ENCODE data around the gene ARHGAP4. TPM values are rescaled to one million over a fixed set of nuclear protein-coding genes. Genes with fewer than 3 reads are reported as not detected.

Gene ARHGAP4
- polyA plus RNA-seq, 1 experiment, result 0.12 TPM

DNA sequence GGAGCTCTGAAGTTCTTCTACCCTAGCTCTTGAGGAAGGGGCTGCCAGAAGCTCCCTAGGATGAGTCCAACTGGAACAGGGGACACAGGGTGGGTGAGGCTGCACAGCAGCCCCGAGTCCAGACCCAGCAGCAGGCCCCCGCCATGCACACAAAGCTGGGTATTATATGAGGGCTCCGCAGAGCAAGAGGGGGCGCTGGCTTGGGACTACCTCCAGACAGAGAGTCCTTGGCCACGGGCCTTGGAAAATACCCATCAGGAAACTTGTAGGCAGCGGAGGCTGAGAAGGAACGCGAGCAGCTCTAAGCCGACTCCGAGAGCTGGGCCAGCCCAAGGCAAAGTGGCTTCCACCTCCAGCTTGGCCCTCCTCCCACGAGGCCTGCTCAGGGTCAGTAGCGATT, 37.5 kb upstream of the ARHGAP4 start:
- ChIA-PET POLR2A (no interaction called here), CTCF (no interaction called here)
- TF ChIP-seq, protein P1, sequence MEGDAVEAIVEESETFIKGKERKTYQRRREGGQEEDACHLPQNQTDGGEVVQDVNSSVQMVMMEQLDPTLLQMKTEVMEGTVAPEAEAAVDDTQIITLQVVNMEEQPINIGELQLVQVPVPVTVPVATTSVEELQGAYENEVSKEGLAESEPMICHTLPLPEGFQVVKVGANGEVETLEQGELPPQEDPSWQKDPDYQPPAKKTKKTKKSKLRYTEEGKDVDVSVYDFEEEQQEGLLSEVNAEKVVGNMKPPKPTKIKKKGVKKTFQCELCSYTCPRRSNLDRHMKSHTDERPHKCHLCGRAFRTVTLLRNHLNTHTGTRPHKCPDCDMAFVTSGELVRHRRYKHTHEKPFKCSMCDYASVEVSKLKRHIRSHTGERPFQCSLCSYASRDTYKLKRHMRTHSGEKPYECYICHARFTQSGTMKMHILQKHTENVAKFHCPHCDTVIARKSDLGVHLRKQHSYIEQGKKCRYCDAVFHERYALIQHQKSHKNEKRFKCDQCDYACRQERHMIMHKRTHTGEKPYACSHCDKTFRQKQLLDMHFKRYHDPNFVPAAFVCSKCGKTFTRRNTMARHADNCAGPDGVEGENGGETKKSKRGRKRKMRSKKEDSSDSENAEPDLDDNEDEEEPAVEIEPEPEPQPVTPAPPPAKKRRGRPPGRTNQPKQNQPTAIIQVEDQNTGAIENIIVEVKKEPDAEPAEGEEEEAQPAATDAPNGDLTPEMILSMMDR (IDR thresholded peaks at IDR 0.05; ENCODE audit: low read depth, low read length), result no peak
- no peak for DNase-seq (ENCODE audit: low read depth, low spot score)
- Histone ChIP-seq H3K4me3 (ENCODE audit: low read depth, low read length) (no peak overlapping the region), H3K27me3 (ENCODE audit: control insufficient read depth, insufficient read depth, low read length) (no peaks in the 10 kb centered on the region), H3K9me3 (ENCODE audit: control insufficient read depth, insufficient read depth, low read length) (no peaks in the 10 kb centered on the region), H3K27ac (ENCODE audit: low read depth, low read length) (no peak overlapping the region)

DNA sequence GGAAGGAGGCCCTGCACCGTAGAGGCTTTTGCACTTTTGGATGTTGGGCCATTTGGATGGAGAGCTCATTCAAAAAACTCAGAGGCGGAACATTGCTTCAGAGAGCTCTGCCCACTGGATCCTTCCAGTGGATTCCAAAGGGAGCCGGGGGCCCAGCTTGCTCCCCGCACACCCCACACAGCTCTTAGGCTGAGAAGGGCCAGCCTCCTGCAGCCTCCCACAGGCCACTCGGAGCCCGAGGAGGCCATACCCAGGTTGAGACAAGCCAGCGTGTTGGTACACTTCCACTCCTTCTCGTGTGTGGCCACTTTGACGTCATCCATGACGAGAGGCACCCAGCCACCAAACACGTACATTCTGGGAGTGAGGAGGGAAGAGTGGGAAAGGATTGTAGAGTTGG, 35.2 kb upstream of the ARHGAP4 start:
- Histone ChIP-seq H3K4me3 (ENCODE audit: low read depth, low read length) (no peak overlapping the region), H3K27me3 (ENCODE audit: control insufficient read depth, insufficient read depth, low read length) (no peaks in the 10 kb centered on the region), H3K27ac (ENCODE audit: low read depth, low read length) (no peak overlapping the region), H3K9me3 (ENCODE audit: control insufficient read depth, insufficient read depth, low read length) (no peaks in the 10 kb centered on the region)
- TF ChIP-seq, protein P1 (IDR thresholded peaks at IDR 0.05; ENCODE audit: low read depth, low read length), result no peak
- POLR2A ChIA-PET, result no interaction called here
- CTCF ChIA-PET, result interaction anchor here (0.7 kb wide), 1 partner anchor 14 kb away, joined by 3 read pairs; no protein-coding TSS in a partner anchor
- no peak for DNase-seq (ENCODE audit: low read depth, low spot score)

DNA sequence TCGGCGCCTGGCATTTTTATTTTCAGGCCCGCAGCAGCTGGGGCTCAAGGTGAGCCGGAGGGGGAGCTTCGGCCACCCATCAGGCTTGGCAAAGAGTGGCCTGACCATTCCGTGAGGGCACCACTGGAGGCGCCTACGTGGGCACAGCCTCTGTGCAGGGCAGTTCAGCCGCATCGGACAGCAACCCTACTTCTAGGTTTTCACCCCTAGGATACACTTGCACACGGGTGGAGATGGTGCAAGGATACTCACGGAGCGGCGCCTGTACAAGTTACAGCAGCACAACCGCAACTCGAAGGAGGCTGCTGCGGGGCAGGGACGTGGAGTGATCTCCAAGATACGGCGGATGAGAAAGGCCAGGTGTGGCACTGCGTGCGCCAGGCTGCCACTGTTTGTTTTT, 34.7 kb upstream of the ARHGAP4 start:
- Histone ChIP-seq H3K9me3 (ENCODE audit: control insufficient read depth, insufficient read depth, low read length) (no peaks in the 10 kb centered on the region), H3K4me3 (ENCODE audit: low read depth, low read length) (no peak overlapping the region), H3K27ac (ENCODE audit: low read depth, low read length) (no peak overlapping the region), H3K27me3 (ENCODE audit: control insufficient read depth, insufficient read depth, low read length) (no peaks in the 10 kb centered on the region)
- TF ChIP-seq, protein P1 (IDR thresholded peaks at IDR 0.05; ENCODE audit: low read depth, low read length), result no peak
- ChIA-PET POLR2A (no interaction called here), CTCF (interaction anchor here (0.7 kb wide), 1 partner anchor 14 kb away, joined by 3 read pairs; no protein-coding TSS in a partner anchor)
- no peak for DNase-seq (ENCODE audit: low read depth, low spot score)

DNA sequence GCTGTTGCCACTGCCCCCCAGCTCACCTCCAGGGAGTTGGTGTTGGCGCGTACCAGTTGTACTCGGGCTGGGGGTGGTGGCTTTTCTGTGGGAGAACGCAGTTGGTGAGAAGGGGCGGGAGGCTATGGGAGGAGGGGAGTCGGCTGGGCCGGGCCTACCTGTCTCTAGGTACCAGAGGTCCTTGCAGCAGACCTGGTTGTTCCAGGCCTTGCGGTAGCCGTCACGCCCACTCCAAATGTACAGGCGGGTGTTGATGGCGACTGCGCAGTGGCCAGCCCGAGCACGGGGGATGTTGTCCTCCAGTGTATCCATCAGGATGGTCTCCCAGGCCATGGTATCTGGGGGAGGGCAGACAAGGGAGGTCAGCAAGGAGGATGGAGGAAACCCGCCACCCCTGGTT, 34.0 kb upstream of the ARHGAP4 start:
- Histone ChIP-seq H3K9me3 (ENCODE audit: control insufficient read depth, insufficient read depth, low read length) (no peaks in the 10 kb centered on the region), H3K4me3 (ENCODE audit: low read depth, low read length) (no peak overlapping the region), H3K27ac (ENCODE audit: low read depth, low read length) (no peak overlapping the region), H3K27me3 (ENCODE audit: control insufficient read depth, insufficient read depth, low read length) (no peaks in the 10 kb centered on the region)
- POLR2A ChIA-PET, result no interaction called here
- no peak for DNase-seq (ENCODE audit: low read depth, low spot score)
- TF ChIP-seq, protein P1 (IDR thresholded peaks at IDR 0.05; ENCODE audit: low read depth, low read length), result no peak
- CTCF ChIA-PET, result interaction anchor here (1.1 kb wide), 1 partner anchor 13 kb away, joined by 3 read pairs; no protein-coding TSS in a partner anchor

DNA sequence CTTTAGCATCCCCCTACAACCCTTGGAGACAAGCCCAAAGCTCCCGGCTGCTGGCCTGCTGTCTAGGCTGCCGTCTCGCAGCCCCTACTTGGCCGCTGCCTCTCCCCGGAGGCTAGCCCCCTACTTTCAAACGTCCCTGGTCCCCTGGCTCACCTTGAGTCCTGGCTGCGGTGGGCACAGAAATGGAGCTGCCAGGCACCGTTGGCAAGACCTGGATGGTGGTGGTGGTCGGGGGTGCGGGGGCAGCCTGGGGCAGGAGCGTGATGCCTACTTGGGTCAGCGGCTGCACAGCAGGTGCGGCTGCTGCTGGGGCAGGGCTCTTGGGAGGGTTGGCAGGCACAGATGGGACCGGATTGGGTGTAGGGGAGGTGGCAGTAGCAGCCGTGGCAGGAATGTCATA, 33.6 kb upstream of the ARHGAP4 start:
- H3K27me3 ChIP-seq (ENCODE audit: control insufficient read depth, insufficient read depth, low read length), result no peaks in the 10 kb centered on the region
- H3K9me3 ChIP-seq (ENCODE audit: control insufficient read depth, insufficient read depth, low read length), result no peaks in the 10 kb centered on the region
- CTCF ChIA-PET, result interaction anchor here (1.1 kb wide), 1 partner anchor 12 kb away, joined by 3 read pairs; no protein-coding TSS in a partner anchor
- DNase-seq (ENCODE audit: low read depth, low spot score), result no peak
- TF ChIP-seq, protein P1 (IDR thresholded peaks at IDR 0.05; ENCODE audit: low read depth, low read length), result no peak
- no peak overlapping the region for H3K4me3 ChIP-seq (ENCODE audit: low read depth, low read length)
- POLR2A ChIA-PET, result no interaction called here
- H3K27ac ChIP-seq (ENCODE audit: low read depth, low read length), result no peak overlapping the region

All from AG04450 (cell line).